ENCODE measurements around the gene RPS19.
"Not testable (repeated sequence)": the region's sequence is repeated elsewhere in the genome, so short reads cannot be mapped to it uniquely, and the experiment has no call there.

RPS19 gene

GRCh38 chr19:41913538-41914423, 53.7 kb downstream of the RPS19 start:
- no peak for DNase-seq

GRCh38 chr19:41914424-41914834, 54.4 kb downstream of the RPS19 start:
- not testable (repeated sequence) for DNase-seq

- no peak for DNase-seq
Measured at GRCh38 chr19:41915021-41915775, 55.1 kb downstream of the RPS19 start.

DNA sequence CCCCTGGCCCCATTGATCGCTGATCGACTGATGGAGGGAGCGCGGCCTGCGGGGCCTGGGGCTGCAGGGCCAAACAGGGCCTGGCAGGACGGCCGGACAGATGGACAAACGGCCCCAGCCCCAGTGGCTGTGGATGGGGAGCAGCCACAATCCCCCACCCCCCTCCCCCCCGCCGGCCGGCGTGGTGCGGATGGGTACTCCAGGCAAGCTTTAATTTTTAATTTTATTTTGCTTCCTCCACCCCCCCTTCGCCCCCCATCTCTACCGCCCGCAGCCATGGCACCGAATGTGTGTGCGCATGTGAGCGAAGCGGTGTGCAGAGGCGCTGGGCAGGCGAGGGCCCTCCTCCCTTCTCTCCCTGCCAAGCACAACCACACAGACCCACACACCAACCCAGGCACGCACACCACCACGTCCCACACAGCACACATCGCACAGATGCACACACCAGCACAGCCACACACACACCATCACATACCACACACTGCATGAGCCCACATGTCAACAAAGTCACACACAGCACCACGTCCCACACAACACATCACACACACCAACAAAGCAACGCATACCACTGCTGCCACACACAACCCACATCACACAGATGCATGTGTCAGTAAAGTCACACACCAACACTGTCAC, 55.8 kb downstream of the RPS19 start:
- DNase-seq = no peak

DNA sequence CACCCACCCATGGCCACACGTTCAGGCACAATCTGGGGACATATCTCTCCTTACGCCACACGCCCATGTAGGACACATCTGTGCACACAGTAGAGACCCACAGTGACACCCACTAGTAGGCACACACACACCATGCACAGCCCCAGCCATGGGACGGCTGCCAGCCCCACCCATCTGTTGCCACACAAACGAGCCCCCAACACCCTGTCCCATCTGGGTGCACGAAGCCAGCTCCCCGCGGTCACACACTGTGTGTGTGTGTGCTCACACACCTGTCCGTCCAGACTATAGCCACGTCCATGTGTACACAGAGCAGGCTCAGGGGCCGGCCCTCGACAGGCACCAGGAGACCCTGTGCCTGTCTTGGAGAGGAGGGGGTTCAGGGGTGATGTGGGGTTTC, 57.6 kb downstream of the RPS19 start:
- DNase-seq = no peak

DNA sequence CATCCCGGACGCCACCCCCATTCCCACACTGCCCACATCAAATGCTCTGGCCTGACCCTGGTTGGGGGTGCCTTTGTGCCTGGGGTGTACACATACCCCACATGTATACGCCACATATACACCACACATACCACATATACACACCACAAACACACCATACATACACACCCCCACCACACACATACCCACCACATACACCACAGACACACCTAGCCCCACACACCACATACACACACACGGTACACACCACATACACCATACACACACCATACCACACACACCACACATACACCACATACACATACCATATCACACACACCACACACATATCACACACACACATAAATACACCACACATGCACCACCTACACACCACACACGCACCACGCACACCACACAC, 58.0 kb downstream of the RPS19 start:
- no peak for DNase-seq

GRCh38 chr19:41918653-41919244, 58.7 kb downstream of the RPS19 start:
- no peak for DNase-seq

DNA sequence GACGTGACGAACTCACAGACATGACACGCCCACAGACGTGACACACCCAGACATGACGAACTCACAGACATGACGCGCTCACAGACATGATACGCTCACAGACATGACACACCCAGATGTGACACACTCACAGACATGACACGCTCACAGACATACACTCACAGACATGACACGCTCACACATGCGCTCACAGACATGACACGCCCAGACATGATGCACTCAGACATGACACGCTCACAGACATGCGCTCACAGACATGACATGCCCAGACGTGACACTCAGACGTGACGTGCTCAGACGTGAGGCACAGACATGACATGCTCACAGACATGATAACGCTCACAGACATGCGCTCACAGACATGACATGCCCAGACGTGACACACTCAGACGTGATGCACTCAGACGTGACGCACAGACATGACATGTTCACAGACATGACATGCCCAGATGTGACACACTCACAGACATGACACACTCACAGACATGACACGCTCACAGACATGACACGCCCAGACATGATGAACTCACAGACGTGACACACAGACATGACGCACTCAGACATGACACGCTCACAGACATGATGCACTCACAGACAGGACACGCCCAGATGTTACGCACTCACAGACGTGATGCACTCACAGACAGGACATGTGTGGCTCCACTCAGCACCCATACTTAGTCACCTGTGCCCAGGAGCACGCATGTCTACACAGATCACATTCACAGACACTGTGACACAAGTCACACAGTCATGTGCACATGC, 60.1 kb downstream of the RPS19 start:
- DNase-seq = no peak

- no peak for DNase-seq
Measured at GRCh38 chr19:41920882-41921576, 61.0 kb downstream of the RPS19 start.

GRCh38 chr19:41921577-41922576, 61.8 kb downstream of the RPS19 start:
- no peak for DNase-seq

Data from right kidney (tissue), 1 donor.